PC-3 (cell line): ENCODE results near the gene CACTIN. TPM values are rescaled to one million over a fixed set of nuclear protein-coding genes. Genes with fewer than 3 reads are reported as not detected.

Source experiments
- ATAC-seq: fragments of 200-7000 bp; cut with Tn5 transposase; 2 replicates; pipeline ENCODE4 v1.9.1; 2020; ENCODE audit warnings: mild to moderate bottlenecking, moderate library complexity
- BruUV-seq: library from RNA; stranded (reverse); fragments of 400-500 nt; replicated peaks from 2 replicates; lab custom pipeline; 2021; lab: Mats Ljungman, UMichigan
- CTCF ChIA-PET: fragments of 300-600 bp; sonication (Branson Sonifier 250); formaldehyde crosslinking; loops from one replicate; lab custom pipeline; 2022; ENCODE audit warnings: antibody characterized with exemption; lab: Charles Lee
- POLR2A ChIA-PET: fragments of 300-600 bp; sonication (Branson Sonifier 250); formaldehyde crosslinking; loops from one replicate; lab custom pipeline; 2022; ENCODE audit warnings: antibody characterized with exemption; ENCODE audit not compliant: unreplicated experiment; lab: Charles Lee
- DNase-seq: peaks from one replicate; pipeline ENCODE4 v3.0.0-alpha.2; 2015
- H2AFZ ChIP-seq: fragments of 300-600 bp; sonication (generic); 2 replicates; pipeline ENCODE4 v1.6.0; 2016; ENCODE audit warnings: antibody characterized with exemption, low read length
- H3F3A ChIP-seq: fragments of 300-600 bp; sonication (generic); one replicate; pipeline ENCODE4 v1.6.0; 2017; ENCODE audit warnings: antibody characterized with exemption, low read length, control low read depth, mild to moderate bottlenecking; ENCODE audit not compliant: unreplicated experiment
- H3K27ac ChIP-seq: fragments of 300-600 bp; sonication (generic); 2 replicates; pipeline ENCODE4 v1.5.1; 2016; ENCODE audit warnings: mild to moderate bottlenecking, low read length
- H3K27me3 ChIP-seq: fragments of 300-600 bp; sonication (generic); 2 replicates; pipeline ENCODE4 v1.6.1; 2016; ENCODE audit warnings: low read length, mixed read lengths
- H3K36me3 ChIP-seq: fragments of 300-600 bp; sonication (generic); 2 replicates; pipeline ENCODE4 v1.6.1; 2016; ENCODE audit warnings: low read depth, mixed run types, low read length, mixed read lengths
- H3K4me1 ChIP-seq: fragments of 300-600 bp; sonication (generic); 2 replicates; pipeline ENCODE4 v1.5.1; 2016; ENCODE audit warnings: low read length; ENCODE audit not compliant: insufficient read depth
- H3K4me2 ChIP-seq: fragments of 300-600 bp; sonication (generic); 2 replicates; pipeline ENCODE4 v1.6.0; 2016; ENCODE audit warnings: low read length
- H3K4me3 ChIP-seq: fragments of 300-600 bp; sonication (generic); 2 replicates; pipeline ENCODE4 v1.5.1; 2016; ENCODE audit warnings: mild to moderate bottlenecking, low read length, mixed read lengths
- H3K79me2 ChIP-seq: fragments of 300-600 bp; sonication (generic); 2 replicates; pipeline ENCODE4 v1.6.1; 2017; ENCODE audit warnings: low read length, mixed read lengths
- H3K9ac ChIP-seq: fragments of 300-600 bp; sonication (generic); 2 replicates; pipeline ENCODE4 v1.6.0; 2016; ENCODE audit warnings: mild to moderate bottlenecking, low read length
- H3K9me2 ChIP-seq: fragments of 300-600 bp; sonication (generic); replicated peaks from 2 replicates; pipeline ENCODE4 v1.6.1; 2016; ENCODE audit warnings: mixed run types, low read length, mixed read lengths
- H3K9me3 ChIP-seq: fragments of 300-600 bp; sonication (generic); 2 replicates; pipeline ENCODE4 v1.6.1; 2016; ENCODE audit warnings: low read length, mixed read lengths
- H4K20me1 ChIP-seq: fragments of 300-600 bp; sonication (generic); 2 replicates; pipeline ENCODE4 v1.6.1; 2016; ENCODE audit warnings: low read length, mixed read lengths
- CTCF ChIP-seq: fragments of 300-600 bp; sonication (generic); conservative IDR thresholded peaks from 2 replicates; pipeline ENCODE4 v1.5.1; 2017; ENCODE audit warnings: antibody characterized with exemption, low read depth, mild to moderate bottlenecking, low read length
- EZH2 ChIP-seq: fragments of 300-600 bp; sonication (generic); IDR thresholded peaks from one replicate; pipeline ENCODE4 v1.6.1; 2017; ENCODE audit warnings: antibody characterized with exemption, mild to moderate bottlenecking, low read length; ENCODE audit not compliant: unreplicated experiment
- EZH2phosphoT487 ChIP-seq: fragments of 300-600 bp; sonication (generic); IDR thresholded peaks from 2 replicates; pipeline ENCODE4 v1.6.1; 2018; ENCODE audit warnings: mild to moderate bottlenecking, antibody characterized with exemption, low read length, borderline replicate concordance
- intact Hi-C: fragments of 100-400 bp; cut with micrococcal nuclease; formaldehyde crosslinking; loops from 2 replicates; pipeline ENCODE4 v1.9.0; 2023
- total RNA-seq: library from RNA; depleted of rRNA; stranded (reverse); fragments of >200 nt; gene quantifications from 2 replicates; pipeline ENCODE4 v1.2.3, GENCODE V29; 2014

Gene CACTIN
- total RNA-seq, 1 experiment from 2014 or later: 47.8 TPM

GRCh38 chr19:3657395-3657769 lies 30.8 kb upstream of the CACTIN start:
- TF ChIP-seq EZH2 (no peak), EZH2phosphoT487 (no peak), CTCF (no peak)
- H3K36me3 ChIP-seq: no peaks in the 10 kb centered on the region
- H3K9me3 ChIP-seq: no peaks in the 10 kb centered on the region
- H3K4me2 ChIP-seq: no peak overlapping the region
- peaks cover 20% of the 10 kb centered on the region for H3K4me1 ChIP-seq
- H3K9ac ChIP-seq: no peak overlapping the region
- intact Hi-C loops: no loop called here
- H2AFZ ChIP-seq: no peak overlapping the region
- no peaks in the 10 kb centered on the region for H4K20me1 ChIP-seq
- DNase-seq (no peak), ATAC-seq (no peak)
- no peaks in the 10 kb centered on the region for H3K9me2 ChIP-seq
- no peaks in the 10 kb centered on the region for H3K79me2 ChIP-seq
- H3F3A ChIP-seq: no peaks in the 10 kb centered on the region
- H3K27ac ChIP-seq: no peak overlapping the region
- no peaks in the 10 kb centered on the region for H3K27me3 ChIP-seq
- no TSS peak for BruUV-seq
- ChIA-PET CTCF (no interaction called here), POLR2A (no interaction called here)
- H3K4me3 ChIP-seq: no peak overlapping the region

- POLR2A ChIA-PET: interaction anchor here (0.6 kb wide), 1 partner anchor 28 kb away, joined by 4 read pairs; no protein-coding TSS in a partner anchor
- Histone ChIP-seq H3K9me2 (no peaks in the 10 kb centered on the region), H4K20me1 (no peaks in the 10 kb centered on the region), H3K4me2 (peak overlapping the region; percentile 19), H3K27ac (peak overlapping the region; percentile 84), H3F3A (no peaks in the 10 kb centered on the region), H2AFZ (no peak overlapping the region), H3K4me1 (peaks cover 20% of the 10 kb centered on the region), H3K27me3 (no peaks in the 10 kb centered on the region), H3K4me3 (no peak overlapping the region), H3K79me2 (no peaks in the 10 kb centered on the region), H3K9me3 (no peaks in the 10 kb centered on the region), H3K9ac (no peak overlapping the region), H3K36me3 (no peaks in the 10 kb centered on the region)
- intact Hi-C loops: no loop called here
- DNase-seq (peak; percentile 59), ATAC-seq (peak; percentile 60)
- no TSS peak for BruUV-seq
- TF ChIP-seq EZH2phosphoT487 (no peak), CTCF (peak; percentile 24; the same call in 1 of the 2 replicates)
- CTCF ChIA-PET: no interaction called here
Measured at GRCh38 chr19:3656747-3657394, 30.3 kb upstream of the CACTIN start.

- no peaks in the 10 kb centered on the region for H3K9me2 ChIP-seq
- H3K9me3 ChIP-seq: no peaks in the 10 kb centered on the region
- TF ChIP-seq EZH2phosphoT487 (no peak), CTCF (no peak)
- no peaks in the 10 kb centered on the region for H3F3A ChIP-seq
- ChIA-PET POLR2A (interaction anchor here (0.6 kb wide), 1 partner anchor 27 kb away, joined by 4 read pairs; no protein-coding TSS in a partner anchor), CTCF (no interaction called here)
- H4K20me1 ChIP-seq: no peaks in the 10 kb centered on the region
- no TSS peak for BruUV-seq
- no peak overlapping the region for H3K4me3 ChIP-seq
- H3K79me2 ChIP-seq: no peaks in the 10 kb centered on the region
- H3K27me3 ChIP-seq: no peaks in the 10 kb centered on the region
- peak overlapping the region; percentile 84 for H3K27ac ChIP-seq
- intact Hi-C loops: no loop called here
- H3K9ac ChIP-seq: peak overlapping the region; percentile 79; the same call in 1 of the 2 replicates
- H2AFZ ChIP-seq: no peak overlapping the region
- ATAC-seq (peak; percentile 53), DNase-seq (peak; percentile 2)
- H3K4me2 ChIP-seq: peak overlapping the region; percentile 19
- peaks cover 20% of the 10 kb centered on the region for H3K4me1 ChIP-seq
- H3K36me3 ChIP-seq: no peaks in the 10 kb centered on the region
Measured at GRCh38 chr19:3656073-3656746, 29.6 kb upstream of the CACTIN start.
